IMR-90 (cell line): Measurements from ENCODE around the gene NBEAL1. TPM values are rescaled to one million over a fixed set of nuclear protein-coding genes. Genes with fewer than 3 reads are reported as not detected.

ENCODE experiments used
- ATAC-seq: fragments of 200-7000 bp; cut with Tn5 transposase; 2 replicates; pipeline ENCODE4 v1.9.1; 2020; ENCODE audit warnings: low read depth, mild to moderate bottlenecking, moderate library complexity
- BruUV-seq: library from RNA; stranded (reverse); fragments of 400-500 nt; replicated peaks from 2 replicates; lab custom pipeline; 2021; lab: Mats Ljungman, UMichigan
- CTCF ChIA-PET: fragments of 300-600 bp; formaldehyde crosslinking; extraction: SDS; loops from one replicate; lab custom pipeline; 2021; ENCODE audit warnings: antibody characterized with exemption; lab: Yijun Ruan, JAX
- POLR2A ChIA-PET: fragments of 300-600 bp; sonication (Branson Sonifier 250); formaldehyde crosslinking; loops from one replicate; lab custom pipeline; 2022; ENCODE audit warnings: antibody characterized with exemption; ENCODE audit not compliant: unreplicated experiment; lab: Charles Lee
- DNase-seq: peaks from one replicate; pipeline ENCODE4 v3.0.0; 2013
- H2AFZ ChIP-seq: replicated peaks from 2 replicates; pipeline ENCODE3; 2013; ENCODE audit warnings: low read length, mild to moderate bottlenecking; ENCODE audit not compliant: poor library complexity
- H2AK5ac ChIP-seq: 2 replicates; pipeline ENCODE4 v1.6.1; 2013; ENCODE audit warnings: low read depth, low read length, inconsistent platforms
- H2AK9ac ChIP-seq: replicated peaks from 2 replicates; pipeline ENCODE3; 2013; ENCODE audit warnings: mild to moderate bottlenecking, low read depth, low read length, moderate library complexity; ENCODE audit not compliant: poor library complexity
- H2BK120ac ChIP-seq: 2 replicates; pipeline ENCODE4 v1.6.1; 2013; ENCODE audit warnings: low read depth, low read length, inconsistent platforms
- H2BK15ac ChIP-seq: 3 replicates; pipeline ENCODE4 v1.6.1; 2013; ENCODE audit warnings: low read depth, low read length, inconsistent platforms
- H2BK20ac ChIP-seq: 2 replicates; pipeline ENCODE4 v1.6.1; 2013; ENCODE audit warnings: low read depth, mild to moderate bottlenecking, inconsistent platforms, low read length, moderate library complexity
- H2BK5ac ChIP-seq: 2 replicates; pipeline ENCODE4 v1.6.1; 2013; ENCODE audit warnings: mild to moderate bottlenecking, low read depth, low read length, inconsistent platforms; ENCODE audit not compliant: poor library complexity, severe bottlenecking
- H3K14ac ChIP-seq: replicated peaks from 2 replicates; pipeline ENCODE4 v1.6.1; 2013; ENCODE audit warnings: low read depth, low read length, inconsistent platforms
- H3K18ac ChIP-seq: 2 replicates; pipeline ENCODE4 v1.6.1; 2013; ENCODE audit warnings: low read depth, low read length, control low read depth
- H3K23ac ChIP-seq: 2 replicates; pipeline ENCODE4 v1.6.1; 2013; ENCODE audit warnings: low read depth, low read length, inconsistent platforms
- H3K27ac ChIP-seq: 2 replicates; pipeline ENCODE4 v1.5.1; 2013; ENCODE audit warnings: mild to moderate bottlenecking, control low read depth, low read length; ENCODE audit not compliant: insufficient read depth
- H3K27me3 ChIP-seq: 2 replicates; pipeline ENCODE4 v1.6.1; 2013; ENCODE audit warnings: low read length; ENCODE audit not compliant: control insufficient read depth, insufficient read depth
- H3K36me3 ChIP-seq: 2 replicates; pipeline ENCODE4 v1.6.1; 2013; ENCODE audit warnings: low read length, mixed read lengths; ENCODE audit not compliant: control insufficient read depth, insufficient read depth
- H3K4ac ChIP-seq: 2 replicates; pipeline ENCODE4 v1.6.1; 2013; ENCODE audit warnings: low read depth, low read length, inconsistent platforms
- H3K4me1 ChIP-seq: 2 replicates; pipeline ENCODE4 v1.6.1; 2013; ENCODE audit warnings: low read length, mixed read lengths; ENCODE audit not compliant: control insufficient read depth, insufficient read depth
- H3K4me2 ChIP-seq: 2 replicates; pipeline ENCODE4 v1.6.1; 2013; ENCODE audit warnings: low read depth, mild to moderate bottlenecking, control low read depth, low read length, moderate library complexity
- H3K4me3 ChIP-seq: 2 replicates; pipeline ENCODE4 v1.5.1; 2013; ENCODE audit warnings: low read depth, mild to moderate bottlenecking, control low read depth, low read length, moderate library complexity; ENCODE audit not compliant: insufficient read depth
- H3K56ac ChIP-seq: 2 replicates; pipeline ENCODE4 v1.6.1; 2013; ENCODE audit warnings: low read length, inconsistent platforms; ENCODE audit not compliant: insufficient read depth; ENCODE audit errors: extremely low read depth
- H3K79me1 ChIP-seq, 2 experiments: 2 replicates each; pipeline ENCODE4 v1.6.1; 2013; ENCODE audit warnings: low read length in 2 of 2, inconsistent platforms in 1 of 2, low read depth in 1 of 2
- H3K9ac ChIP-seq: 2 replicates; pipeline ENCODE4 v1.6.1; 2013; ENCODE audit warnings: low read depth, low read length, control low read depth
- H3K9me1 ChIP-seq: 2 replicates; pipeline ENCODE4 v1.6.1; 2013; ENCODE audit warnings: low read length, inconsistent platforms; ENCODE audit not compliant: insufficient read depth
- H3K9me3 ChIP-seq: 2 replicates; pipeline ENCODE4 v1.6.1; 2013; ENCODE audit warnings: low read length; ENCODE audit not compliant: control insufficient read depth, insufficient read depth
- H4K20me1 ChIP-seq: 2 replicates; pipeline ENCODE4 v1.6.1; 2013; ENCODE audit warnings: low read length, inconsistent platforms; ENCODE audit not compliant: insufficient read depth
- H4K5ac ChIP-seq: 2 replicates; pipeline ENCODE4 v1.6.1; 2013; ENCODE audit warnings: mild to moderate bottlenecking, low read depth, low read length, control low read depth
- H4K8ac ChIP-seq, 2 experiments: 2 replicates each; pipeline ENCODE4 v1.6.1; 2013; ENCODE audit warnings: low read depth in 2 of 2, low read length in 2 of 2, control low read depth in 1 of 2, inconsistent platforms in 1 of 2
- H4K91ac ChIP-seq: 2 replicates; pipeline ENCODE4 v1.6.1; 2013; ENCODE audit warnings: low read depth, low read length, inconsistent platforms; ENCODE audit not compliant: insufficient read depth
- BHLHE40 ChIP-seq: fragments of 150-350 bp; IDR thresholded peaks from 2 replicates; pipeline ENCODE4 v1.6.1; 2016; ENCODE audit warnings: mild to moderate bottlenecking, low read depth, low read length
- CTCF ChIP-seq: conservative IDR thresholded peaks from 2 replicates; pipeline ENCODE4 v1.5.1; 2012; ENCODE audit warnings: mild to moderate bottlenecking, low read depth, low read length, improper control_type of control experiment
- ELK1 ChIP-seq: fragments of 150-350 bp; IDR thresholded peaks from 2 replicates; pipeline ENCODE4 v1.6.1; 2016; ENCODE audit warnings: low read depth, mild to moderate bottlenecking, low read length, moderate library complexity, borderline replicate concordance
- FOS ChIP-seq: fragments of 150-350 bp; IDR thresholded peaks from 2 replicates; pipeline ENCODE4 v1.6.1; 2016; ENCODE audit warnings: low read depth, low read length
- MAFK ChIP-seq: IDR thresholded peaks from 2 replicates; pipeline ENCODE4 v1.6.1; 2012; ENCODE audit warnings: low read depth, low read length, improper control_type of control experiment
- MAZ ChIP-seq: IDR thresholded peaks from 2 replicates; pipeline ENCODE4 v1.6.1; 2012; ENCODE audit warnings: low read depth, mild to moderate bottlenecking, low read length, improper control_type of control experiment, moderate library complexity, borderline replicate concordance
- NFE2L2 ChIP-seq: fragments of 150-350 bp; IDR thresholded peaks from 2 replicates; pipeline ENCODE4 v1.6.1; 2016; ENCODE audit warnings: low read depth, mild to moderate bottlenecking, low read length
- POLR2A ChIP-seq: IDR thresholded peaks from 2 replicates; pipeline ENCODE4 v1.6.1; 2012; ENCODE audit warnings: mild to moderate bottlenecking, low read depth, low read length
- RAD21 ChIP-seq: IDR thresholded peaks from 2 replicates; pipeline ENCODE4 v1.6.1; 2012; ENCODE audit warnings: low read length, improper control_type of control experiment
- RCOR1 ChIP-seq: IDR thresholded peaks from 2 replicates; pipeline ENCODE4 v1.6.1; 2012; ENCODE audit warnings: mild to moderate bottlenecking, low read length, improper control_type of control experiment; ENCODE audit not compliant: insufficient replicate concordance
- RFX5 ChIP-seq: IDR thresholded peaks from 2 replicates; pipeline ENCODE4 v1.8.0; 2012; ENCODE audit warnings: low read depth, mild to moderate bottlenecking, low read length, moderate library complexity
- SMC3 ChIP-seq: fragments of 150-350 bp; IDR thresholded peaks from 2 replicates; pipeline ENCODE4 v1.6.1; 2016; ENCODE audit warnings: low read depth, mild to moderate bottlenecking, antibody characterized with exemption, low read length, moderate library complexity
- USF2 ChIP-seq: fragments of 150-350 bp; IDR thresholded peaks from 2 replicates; pipeline ENCODE4 v1.6.1; 2017; ENCODE audit warnings: mild to moderate bottlenecking, antibody characterized with exemption, low read length, low read depth
- WGBS, 2 experiments: methylation state at CpG; one replicate each; pipeline versions ENCODE4 v1.1.5 to v1.1.7; 2013; ENCODE audit warnings: missing lambda C conversion rate in 2 of 2; ENCODE audit not compliant: insufficient read length in 1 of 2; ENCODE audit errors: extremely low coverage in 2 of 2; 5-methylcytosine and 5-hydroxymethylcytosine counted together
- dilution Hi-C: fragments of 300-500 bp; cut with HindIII; formaldehyde crosslinking; loops from one replicate; pipeline ENCODE4 v1.14.3; 2018; ENCODE audit warnings: low sequenced_read_pairs; ENCODE audit not compliant: unreplicated experiment
- in situ Hi-C: fragments of 300-500 bp; cut with MboI; formaldehyde crosslinking; loops from 3 replicates; pipeline ENCODE4 v1.14.3; 2019; ENCODE audit warnings: low sequenced_read_pairs, inconsistent platforms, mixed read lengths
- intact Hi-C: fragments of 100-400 bp; cut with micrococcal nuclease; formaldehyde crosslinking; loops from 2 replicates; pipeline ENCODE4 v1.10.0; 2022
- polyA plus RNA-seq, 3 experiments: library from polyadenylated mRNA; depleted of rRNA; stranded (reverse); fragments of >200 nt; gene quantifications; 2 replicates each; pipeline ENCODE4 v1.2.3, GENCODE V29; 2012; ENCODE audit warnings: low replicate concordance in 1 of 3
- total RNA-seq: library from RNA; depleted of rRNA; stranded (reverse); fragments of >200 nt; gene quantifications from 2 replicates; pipeline ENCODE4 v1.2.3, GENCODE V29; 2012

Gene NBEAL1
- total and polyA plus RNA-seq, 2 of the 4 experiments (the other 2 are of a cell fraction) = 6.4 to 38.0 TPM

- H2AK9ac ChIP-seq = no peak overlapping the region
- H3K9ac ChIP-seq = no peak overlapping the region
- no peaks in the 10 kb centered on the region for H4K20me1 ChIP-seq
- DNase-seq (no peak), ATAC-seq (no peak)
- dilution Hi-C loops = no loop called here
- WGBS, 2 experiments = 96% methylated on average over 5 of the region's 8 CpGs; no CpG with 5 or more reads in 1 of the 2 experiments
- no TSS peak for BruUV-seq
- H4K5ac ChIP-seq = no peak overlapping the region
- ChIA-PET CTCF (no interaction called here), POLR2A (no interaction called here)
- in situ Hi-C loops = no loop called here
- H2BK15ac ChIP-seq = no peak overlapping the region
- H3K23ac ChIP-seq = no peak overlapping the region
- no peak overlapping the region for H2BK5ac ChIP-seq
- H3K4me1 ChIP-seq = no peaks in the 10 kb centered on the region; the same call in 1 of the 2 replicates
- no peak overlapping the region for H3K14ac ChIP-seq
- no peaks in the 10 kb centered on the region for H3K9me1 ChIP-seq
- no peak overlapping the region for H4K91ac ChIP-seq
- intact Hi-C loops = no loop called here
- H3K18ac ChIP-seq = no peak overlapping the region
- H3K56ac ChIP-seq = no peak overlapping the region
- H3K4ac ChIP-seq = no peak overlapping the region
- TF ChIP-seq FOS (no peak), USF2 (no peak), MAFK (no peak), ELK1 (no peak), POLR2A (no peak), RCOR1 (no peak), MAZ (no peak), SMC3 (no peak), RAD21 (no peak), BHLHE40 (no peak), CTCF (no peak), NFE2L2 (no peak), RFX5 (no peak)
- H2AFZ ChIP-seq = no peak overlapping the region
- no peak overlapping the region for H2BK120ac ChIP-seq
- no peak overlapping the region for H3K4me2 ChIP-seq
- H3K4me3 ChIP-seq = no peak overlapping the region
- H3K27me3 ChIP-seq = no peaks in the 10 kb centered on the region
- H3K79me1 ChIP-seq = no peaks in the 10 kb centered on the region
- no peak overlapping the region for H2AK5ac ChIP-seq
- H4K8ac ChIP-seq = no peak overlapping the region
- no peaks in the 10 kb centered on the region for H3K9me3 ChIP-seq
- H2BK20ac ChIP-seq = no peak overlapping the region
- no peak overlapping the region for H3K27ac ChIP-seq
- H3K36me3 ChIP-seq = no peaks in the 10 kb centered on the region
Observed at GRCh38 chr2:203003716-203004115, 11.0 kb upstream of the NBEAL1 start.
